NCI-H2171 (cell line): Measurements from ENCODE around the gene GTPBP3.
A peak's percentile ranks its signal among the peaks of the same experiment; 100 is the strongest.

ENCODE experiments used
- DNase-seq: peaks from one replicate; lab custom pipeline; 2025; lab: John Stamatoyannopoulos, UW

GTPBP3 gene

GRCh38 chr19:17389288-17389687 is 51.9 kb downstream of the GTPBP3 start:
- no peak for DNase-seq

GRCh38 chr19:17389957-17390664 is 52.8 kb downstream of the GTPBP3 start:
- DNase-seq, result no peak

DNA sequence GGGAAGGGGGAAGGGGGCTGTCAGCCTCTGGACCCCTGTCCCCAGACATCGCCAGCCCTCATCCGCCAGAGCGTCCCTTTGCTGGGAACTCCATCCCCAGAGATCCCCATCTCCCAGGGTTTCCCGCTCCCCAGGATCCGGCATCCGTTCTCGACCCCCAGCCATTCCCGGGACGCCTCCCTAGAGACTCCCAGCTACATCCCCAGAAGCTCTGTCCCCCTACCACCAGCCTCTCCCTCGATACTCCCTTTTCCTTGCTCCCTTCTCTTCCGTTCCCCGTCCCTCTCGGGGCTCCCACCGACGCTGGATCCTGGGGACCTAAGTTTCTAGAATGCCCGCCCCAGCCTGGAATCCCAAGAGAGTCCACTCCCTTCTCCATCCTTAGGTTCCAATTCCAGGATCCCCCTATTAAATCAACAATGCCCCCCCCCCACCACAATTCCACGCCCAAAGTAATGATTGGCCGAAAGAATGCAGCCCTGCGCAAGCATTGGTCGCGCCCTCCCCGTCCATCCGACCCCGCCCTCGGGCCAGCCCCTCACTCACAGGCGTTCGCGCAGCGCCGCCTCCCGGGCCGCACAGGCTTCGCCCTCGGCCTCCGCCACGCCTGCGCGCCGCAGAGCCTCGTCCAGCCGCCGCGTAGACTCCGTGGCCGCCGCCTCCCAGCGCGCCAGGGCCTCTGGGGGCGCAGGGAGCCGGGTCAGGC is 53.5 kb downstream of the GTPBP3 start:
- DNase-seq, result peak; percentile 89

DNA sequence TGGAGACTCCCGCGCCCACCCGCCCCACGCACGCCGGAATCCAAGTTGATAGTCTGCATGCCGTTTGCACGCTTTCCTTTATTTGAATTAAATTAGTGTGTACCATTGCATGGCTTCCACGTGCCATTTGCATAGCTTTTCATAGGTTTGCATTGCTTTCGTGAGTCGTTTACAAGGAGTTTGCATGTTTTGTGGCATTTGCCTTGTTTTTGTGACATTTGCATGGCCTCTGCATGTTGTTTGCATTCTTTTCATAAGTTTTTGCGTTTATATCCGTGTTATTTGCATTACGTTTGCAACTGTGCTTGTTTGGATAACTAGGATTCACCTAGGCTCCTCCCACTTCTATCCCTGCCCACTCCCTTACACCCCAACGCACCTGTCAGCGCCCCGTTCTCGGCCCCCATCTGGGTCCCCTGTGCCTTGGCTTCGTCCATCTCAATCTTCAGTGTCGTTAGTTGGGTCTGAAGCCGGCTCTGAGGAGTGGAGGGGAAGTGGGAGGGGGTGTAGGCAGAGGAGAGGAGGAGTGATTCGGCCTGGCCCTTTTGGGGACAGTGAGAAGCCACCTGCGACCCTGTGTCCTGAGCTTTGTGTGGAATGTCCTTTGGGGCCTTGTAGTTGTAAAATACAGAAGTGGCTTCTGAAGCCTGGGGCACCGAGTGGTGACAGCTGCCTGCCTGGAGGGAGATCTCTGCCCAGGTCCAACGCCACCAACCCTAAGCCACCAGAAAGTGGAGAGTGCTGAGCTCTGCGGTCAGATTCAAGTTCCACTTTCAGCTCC is 54.2 kb downstream of the GTPBP3 start:
- DNase-seq, result no peak
